SU-DHL-6 (cell line): ENCODE data around the gene ARHGEF16.

Source experiments
- EZH2phosphoT487 ChIP-seq: fragments of 200-600 bp; sonication (generic), shearing (Covaris generic); conservative IDR thresholded peaks from 2 replicates; pipeline ENCODE4 v1.6.1; 2018; ENCODE audit warnings: mild to moderate bottlenecking, antibody characterized with exemption, low read length, moderate library complexity, mixed read lengths
- TF ChIP-seq, protein P1 (sequence below): fragments of 200-600 bp; sonication (generic); IDR thresholded peaks from one replicate; pipeline ENCODE4 v1.5.1; 2017; ENCODE audit warnings: antibody characterized with exemption, mild to moderate bottlenecking, low read length, moderate library complexity; ENCODE audit not compliant: insufficient read depth, poor library complexity, severe bottlenecking

DNA sequence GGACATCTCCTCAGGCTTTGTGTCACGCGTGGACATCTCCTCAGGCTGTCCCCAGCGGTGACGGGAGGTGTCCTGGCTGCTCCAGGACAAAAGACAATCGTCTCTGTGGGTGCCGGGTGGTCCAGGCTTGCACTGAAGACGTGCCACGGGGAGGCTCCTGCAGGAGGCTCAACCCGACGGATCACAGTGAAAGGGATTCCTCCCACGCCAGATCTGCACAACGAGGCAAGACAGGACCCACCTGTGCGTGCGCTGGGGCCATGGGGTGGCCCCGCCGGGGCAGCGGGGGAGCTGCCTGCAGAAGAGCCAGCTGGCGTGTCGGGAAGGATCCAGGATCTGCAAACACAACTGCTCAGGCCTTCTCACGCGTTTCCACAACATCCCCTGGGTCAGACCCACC, 18.8 kb upstream of the ARHGEF16 start:
- TF ChIP-seq, protein P1, sequence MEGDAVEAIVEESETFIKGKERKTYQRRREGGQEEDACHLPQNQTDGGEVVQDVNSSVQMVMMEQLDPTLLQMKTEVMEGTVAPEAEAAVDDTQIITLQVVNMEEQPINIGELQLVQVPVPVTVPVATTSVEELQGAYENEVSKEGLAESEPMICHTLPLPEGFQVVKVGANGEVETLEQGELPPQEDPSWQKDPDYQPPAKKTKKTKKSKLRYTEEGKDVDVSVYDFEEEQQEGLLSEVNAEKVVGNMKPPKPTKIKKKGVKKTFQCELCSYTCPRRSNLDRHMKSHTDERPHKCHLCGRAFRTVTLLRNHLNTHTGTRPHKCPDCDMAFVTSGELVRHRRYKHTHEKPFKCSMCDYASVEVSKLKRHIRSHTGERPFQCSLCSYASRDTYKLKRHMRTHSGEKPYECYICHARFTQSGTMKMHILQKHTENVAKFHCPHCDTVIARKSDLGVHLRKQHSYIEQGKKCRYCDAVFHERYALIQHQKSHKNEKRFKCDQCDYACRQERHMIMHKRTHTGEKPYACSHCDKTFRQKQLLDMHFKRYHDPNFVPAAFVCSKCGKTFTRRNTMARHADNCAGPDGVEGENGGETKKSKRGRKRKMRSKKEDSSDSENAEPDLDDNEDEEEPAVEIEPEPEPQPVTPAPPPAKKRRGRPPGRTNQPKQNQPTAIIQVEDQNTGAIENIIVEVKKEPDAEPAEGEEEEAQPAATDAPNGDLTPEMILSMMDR = no peak
- no peak for TF ChIP-seq EZH2phosphoT487
